ENCODE results near the gene TIA1. TPM values are rescaled to one million over a fixed set of nuclear protein-coding genes. Genes with fewer than 3 reads are reported as not detected.
"Not testable (repeated sequence)": the region's sequence is repeated elsewhere in the genome, so short reads cannot be mapped to it uniquely, and the experiment has no call there.

TIA1 gene
- total and polyA plus RNA-seq, 4 donors, result 231 to 249 (median 240) TPM

- no peak for DNase-seq (ENCODE audit: low read depth in 4 of 6, low spot score in 6 of 6)
- H3K4me1 ChIP-seq (ENCODE audit: control insufficient read depth, insufficient read depth, low read length), result no peaks in the 10 kb centered on the region
- H3K36me3 ChIP-seq (ENCODE audit: control insufficient read depth, insufficient read depth, low read length), result peaks cover 38% of the 10 kb centered on the region
- H3K27ac ChIP-seq (ENCODE audit: low read depth, low read length), result no peak overlapping the region
- H3K9me3 ChIP-seq (ENCODE audit: control insufficient read depth, insufficient read depth, low read length), result no peaks in the 10 kb centered on the region
- H3K4me3 ChIP-seq (ENCODE audit: low read depth, low read length), result no peak overlapping the region
- H3K27me3 ChIP-seq (ENCODE audit: control insufficient read depth, insufficient read depth, low read length), result no peaks in the 10 kb centered on the region
- 84% methylated on average over 16 of the region's 16 CpGs for WGBS (ENCODE audit: insufficient coverage)
Measured at GRCh38 chr2:70181363-70181956, 67.0 kb downstream of the TIA1 start.

GRCh38 chr2:70173520-70173919, 74.9 kb downstream of the TIA1 start:
- Histone ChIP-seq H3K9me3 (ENCODE audit: control insufficient read depth, insufficient read depth, low read length) (no peaks in the 10 kb centered on the region), H3K4me1 (ENCODE audit: control insufficient read depth, insufficient read depth, low read length) (no peaks in the 10 kb centered on the region), H3K4me3 (ENCODE audit: low read depth, low read length) (no peak overlapping the region), H3K27ac (ENCODE audit: low read depth, low read length) (no peak overlapping the region), H3K36me3 (ENCODE audit: control insufficient read depth, insufficient read depth, low read length) (peaks cover 65% of the 10 kb centered on the region), H3K27me3 (ENCODE audit: control insufficient read depth, insufficient read depth, low read length) (no peaks in the 10 kb centered on the region)
- 80% methylated on average over 1 of the region's 8 CpGs for WGBS (ENCODE audit: insufficient coverage)
- no peak for DNase-seq (ENCODE audit: low read depth in 4 of 6, low spot score in 6 of 6)

GRCh38 chr2:70169654-70170245, 78.7 kb downstream of the TIA1 start:
- not testable (repeated sequence) for H3K4me3 ChIP-seq (ENCODE audit: low read depth, low read length); H3K27me3 ChIP-seq (ENCODE audit: control insufficient read depth, insufficient read depth, low read length); H3K27ac ChIP-seq (ENCODE audit: low read depth, low read length); H3K4me1 ChIP-seq (ENCODE audit: control insufficient read depth, insufficient read depth, low read length); DNase-seq (ENCODE audit: low read depth in 4 of 6, low spot score in 6 of 6); H3K9me3 ChIP-seq (ENCODE audit: control insufficient read depth, insufficient read depth, low read length)
- WGBS (ENCODE audit: insufficient coverage), result 94% methylated on average over 3 of the region's 11 CpGs
- peaks cover 60% of the 10 kb centered on the region for H3K36me3 ChIP-seq (ENCODE audit: control insufficient read depth, insufficient read depth, low read length)

GRCh38 chr2:70161069-70161534, 87.3 kb downstream of the TIA1 start:
- Histone ChIP-seq H3K27ac (ENCODE audit: low read depth, low read length) (no peak overlapping the region), H3K4me3 (ENCODE audit: low read depth, low read length) (no peak overlapping the region), H3K36me3 (ENCODE audit: control insufficient read depth, insufficient read depth, low read length) (peaks cover 59% of the 10 kb centered on the region), H3K27me3 (ENCODE audit: control insufficient read depth, insufficient read depth, low read length) (no peaks in the 10 kb centered on the region), H3K9me3 (ENCODE audit: control insufficient read depth, insufficient read depth, low read length) (no peaks in the 10 kb centered on the region), H3K4me1 (ENCODE audit: control insufficient read depth, insufficient read depth, low read length) (no peaks in the 10 kb centered on the region)
- no peak for DNase-seq (ENCODE audit: low read depth in 4 of 6, low spot score in 6 of 6)
- 90% methylated on average over 2 of the region's 2 CpGs for WGBS (ENCODE audit: insufficient coverage)

- no peaks in the 10 kb centered on the region for H3K9me3 ChIP-seq (ENCODE audit: control insufficient read depth, insufficient read depth, low read length)
- H3K27ac ChIP-seq (ENCODE audit: low read depth, low read length), result no peak overlapping the region
- 100% methylated on average over 2 of the region's 6 CpGs for WGBS (ENCODE audit: insufficient coverage)
- H3K4me3 ChIP-seq (ENCODE audit: low read depth, low read length), result no peak overlapping the region
- no peak for DNase-seq (ENCODE audit: low read depth in 4 of 6, low spot score in 6 of 6)
- H3K4me1 ChIP-seq (ENCODE audit: control insufficient read depth, insufficient read depth, low read length), result no peaks in the 10 kb centered on the region
- peaks cover 60% of the 10 kb centered on the region for H3K36me3 ChIP-seq (ENCODE audit: control insufficient read depth, insufficient read depth, low read length)
- no peaks in the 10 kb centered on the region for H3K27me3 ChIP-seq (ENCODE audit: control insufficient read depth, insufficient read depth, low read length)
Measured at GRCh38 chr2:70160545-70160944, 87.9 kb downstream of the TIA1 start.

Small RNA genes within 50 kb of the gene (small RNA-seq; reads per million reads assigned to genes)
- gene AC016700.2 (ENCODE audit: low replicate concordance) (not detected), gene MIR1285-2 (ENCODE audit: low replicate concordance) (not detected)

Other genes starting within 250 kb of the TIA1 start
- 10 to 100 TPM; 41.8 to 57.1 TPM for gene PCBP1, start 161.2 kb downstream of the TIA1 start, total RNA-seq
- 100 to 1,000 TPM; 251 to 265 TPM for gene PCBP1, start 161.2 kb downstream of the TIA1 start, polyA plus RNA-seq (ENCODE audit: insufficient read length in 2 of 2)
- gene C2orf42, start 57.6 kb downstream of the TIA1 start, total RNA-seq, result 10 to 100 TPM; 20.7 to 24.8 TPM
- 10 to 100 TPM; 12.5 to 16.4 TPM for gene C2orf42, start 57.6 kb downstream of the TIA1 start, polyA plus RNA-seq (ENCODE audit: insufficient read length in 2 of 2)
- gene PCYOX1, start 9.5 kb upstream of the TIA1 start, total RNA-seq, result 10 to 100 TPM; 69.6 to 96.5 TPM
- gene PCYOX1, start 9.5 kb upstream of the TIA1 start, polyA plus RNA-seq (ENCODE audit: insufficient read length in 2 of 2), result 10 to 100 TPM; 52.0 to 61.6 TPM
- gene SNRPG, start 45.1 kb upstream of the TIA1 start, total RNA-seq, result 100 to 1,000 TPM in 1 of 2 donors, 10 to 100 TPM in 1; 91.6 to 133 TPM
- gene SNRPG, start 45.1 kb upstream of the TIA1 start, polyA plus RNA-seq (ENCODE audit: insufficient read length in 2 of 2), result 100 to 1,000 TPM; 118 to 125 TPM
- gene FAM136A, start 53.4 kb upstream of the TIA1 start, total RNA-seq, result 10 to 100 TPM; 27.4 to 37.3 TPM
- 10 to 100 TPM; 42.7 to 44.1 TPM for gene FAM136A, start 53.4 kb upstream of the TIA1 start, polyA plus RNA-seq (ENCODE audit: insufficient read length in 2 of 2)

All from spinal cord (tissue), 10 donors.